Parathyroid adenoma (tissue), 2 donors: ENCODE data around the gene DISC1.
"Not testable (repeated sequence)": the region's sequence is repeated elsewhere in the genome, so short reads cannot be mapped to it uniquely, and the experiment has no call there.

Source experiments
- H2AFZ ChIP-seq: fragments of 300-600 bp; sonication (generic); one replicate; pipeline ENCODE4 v1.7.0; 2017; ENCODE audit warnings: antibody characterized with exemption, mild to moderate bottlenecking
- H3K27ac ChIP-seq: fragments of 300-600 bp; sonication (generic); one replicate; pipeline ENCODE4 v1.7.0; 2017
- H3K27me3 ChIP-seq: fragments of 300-600 bp; sonication (generic); one replicate; pipeline ENCODE4 v1.7.0; 2017; ENCODE audit warnings: low read length; ENCODE audit not compliant: control insufficient read depth, insufficient read depth
- H3K36me3 ChIP-seq: fragments of 300-600 bp; sonication (generic); one replicate; pipeline ENCODE4 v1.7.0; 2017; ENCODE audit warnings: low read length; ENCODE audit not compliant: control insufficient read depth, insufficient read depth
- H3K4me1 ChIP-seq: fragments of 300-600 bp; sonication (generic); one replicate; pipeline ENCODE4 v1.7.0; 2017; ENCODE audit warnings: control low read depth
- H3K4me2 ChIP-seq: fragments of 300-600 bp; sonication (generic); one replicate; pipeline ENCODE4 v1.7.0; 2017; ENCODE audit warnings: low read length
- H3K4me3 ChIP-seq: fragments of 300-600 bp; sonication (generic); one replicate; pipeline ENCODE4 v1.7.0; 2017; ENCODE audit warnings: low read depth, low read length
- H3K79me2 ChIP-seq: fragments of 300-600 bp; sonication (generic); one replicate; pipeline ENCODE4 v1.7.0; 2017; ENCODE audit warnings: control low read depth
- H3K9ac ChIP-seq: fragments of 300-600 bp; sonication (generic); one replicate; pipeline ENCODE4 v1.7.0; 2017; ENCODE audit warnings: mild to moderate bottlenecking
- H3K9me3 ChIP-seq: fragments of 300-600 bp; sonication (generic); one replicate; pipeline ENCODE4 v1.7.0; 2017; ENCODE audit warnings: low read length; ENCODE audit not compliant: control insufficient read depth
- CTCF ChIP-seq: fragments of 300-600 bp; sonication (generic); IDR thresholded peaks from one replicate; pipeline ENCODE4 v1.7.0; 2017; ENCODE audit warnings: antibody characterized with exemption, mild to moderate bottlenecking
- donor health status: primary hyperparathyroidism.

Gene DISC1

DNA sequence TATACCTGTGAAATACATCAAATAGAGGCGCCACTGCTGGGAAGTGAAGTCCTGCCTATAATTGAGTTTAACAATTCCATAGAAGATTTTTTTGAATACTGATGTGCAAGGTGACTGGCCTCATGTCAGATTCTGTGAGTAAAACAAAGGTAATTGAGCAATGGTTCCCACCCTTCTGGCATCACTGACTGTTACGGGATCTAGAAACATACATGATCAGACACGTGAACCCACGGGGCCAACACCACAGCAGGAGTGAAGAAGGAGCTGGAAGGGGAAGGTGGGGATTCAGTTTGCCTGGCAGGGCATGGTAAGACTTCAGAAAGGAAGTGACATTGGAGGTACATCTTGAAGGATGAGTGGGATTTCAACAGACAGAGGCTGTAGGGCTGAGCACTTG, 270.2 kb downstream of the DISC1 start:
- Histone ChIP-seq H3K9me3 (no peaks in the 10 kb centered on the region), H3K79me2 (no peaks in the 10 kb centered on the region), H3K9ac (no peak overlapping the region), H3K27me3 (no peaks in the 10 kb centered on the region), H3K27ac (no peak overlapping the region), H3K4me1 (no peaks in the 10 kb centered on the region), H3K4me3 (no peak overlapping the region), H3K4me2 (no peak overlapping the region), H3K36me3 (no peaks in the 10 kb centered on the region), H2AFZ (no peak overlapping the region)
- no peak for TF ChIP-seq CTCF

DNA sequence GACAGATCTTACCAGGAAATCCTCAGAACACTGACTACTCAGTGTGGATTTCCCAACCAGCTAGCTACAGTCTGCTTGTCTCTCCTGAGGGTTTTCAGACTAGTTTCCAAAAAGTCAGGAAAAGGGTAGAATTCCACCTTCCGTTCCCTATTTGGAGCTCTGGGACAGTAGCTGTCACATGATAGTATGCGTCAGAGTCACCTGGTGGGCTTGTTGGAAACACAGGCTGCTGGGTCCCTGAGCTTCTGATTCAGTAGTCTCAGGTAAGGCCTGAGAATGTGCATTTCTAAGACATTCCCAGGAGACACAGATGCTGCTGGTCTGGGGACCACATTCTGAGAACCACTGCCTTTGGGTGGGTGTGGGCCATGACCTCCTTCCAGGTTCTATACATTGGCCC, 272.5 kb downstream of the DISC1 start:
- Histone ChIP-seq H3K4me2 (no peak overlapping the region), H3K9me3 (no peaks in the 10 kb centered on the region), H3K9ac (no peak overlapping the region), H3K4me1 (no peaks in the 10 kb centered on the region), H3K79me2 (no peaks in the 10 kb centered on the region), H3K27me3 (no peaks in the 10 kb centered on the region), H3K4me3 (no peak overlapping the region), H2AFZ (no peak overlapping the region), H3K27ac (no peak overlapping the region), H3K36me3 (no peaks in the 10 kb centered on the region)
- no peak for TF ChIP-seq CTCF

DNA sequence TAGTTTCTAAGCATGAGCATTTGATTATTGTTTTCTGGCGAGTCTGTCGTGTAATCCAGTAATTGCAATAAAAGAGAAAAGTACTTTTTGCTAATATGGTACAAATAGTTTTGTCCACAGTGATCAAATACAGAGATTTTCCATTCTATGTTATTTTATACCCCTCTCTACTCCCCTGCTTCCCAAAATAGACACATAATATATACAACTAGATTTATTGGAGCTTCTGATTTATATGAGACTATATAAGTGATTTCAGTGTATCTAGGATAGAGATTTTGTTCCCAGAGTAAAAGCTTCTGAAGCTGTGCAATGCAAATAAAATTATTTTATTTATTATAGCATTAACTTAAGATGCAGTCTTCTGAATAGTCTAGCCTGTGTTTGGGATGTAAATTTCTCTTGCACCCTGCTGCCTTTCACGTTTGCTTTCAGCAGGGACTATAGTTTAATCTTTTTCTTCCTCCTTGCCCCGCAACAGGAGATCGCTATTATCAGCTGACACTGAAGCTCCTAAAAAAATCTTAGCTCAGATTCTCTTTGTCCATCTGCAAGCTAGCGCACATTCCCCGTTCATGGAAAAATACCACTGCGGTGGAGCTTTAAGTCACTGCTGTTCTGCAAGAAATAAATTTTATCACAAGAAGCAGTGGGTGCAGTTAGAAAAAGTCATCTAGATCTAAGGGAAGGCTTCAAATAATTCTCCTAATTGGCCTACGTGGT, 273.3 kb downstream of the DISC1 start:
- no peaks in the 10 kb centered on the region for H3K27me3 ChIP-seq
- no peak for TF ChIP-seq CTCF
- no peaks in the 10 kb centered on the region for H3K36me3 ChIP-seq
- H3K4me2 ChIP-seq, result no peak overlapping the region
- H2AFZ ChIP-seq, result no peak overlapping the region
- no peak overlapping the region for H3K27ac ChIP-seq
- no peak overlapping the region for H3K4me3 ChIP-seq
- no peak overlapping the region for H3K9ac ChIP-seq
- no peaks in the 10 kb centered on the region for H3K79me2 ChIP-seq
- no peaks in the 10 kb centered on the region for H3K4me1 ChIP-seq
- no peaks in the 10 kb centered on the region for H3K9me3 ChIP-seq

- H3K79me2 ChIP-seq, result no peaks in the 10 kb centered on the region
- H3K4me1 ChIP-seq, result no peaks in the 10 kb centered on the region
- H3K36me3 ChIP-seq, result no peaks in the 10 kb centered on the region
- no peak overlapping the region for H3K4me3 ChIP-seq
- no peak overlapping the region for H3K27ac ChIP-seq
- no peak overlapping the region for H2AFZ ChIP-seq
- H3K4me2 ChIP-seq, result no peak overlapping the region
- no peak overlapping the region for H3K9ac ChIP-seq
- no peak for TF ChIP-seq CTCF
- no peaks in the 10 kb centered on the region for H3K27me3 ChIP-seq
- H3K9me3 ChIP-seq, result no peaks in the 10 kb centered on the region
Measured at GRCh38 chr1:231903586-231904081, 277.0 kb downstream of the DISC1 start.

- H3K4me3 ChIP-seq, H3K79me2 ChIP-seq, H3K27me3 ChIP-seq, H3K9ac ChIP-seq, H3K4me2 ChIP-seq, H3K36me3 ChIP-seq, H3K4me1 ChIP-seq, H3K9me3 ChIP-seq, H2AFZ ChIP-seq, H3K27ac ChIP-seq: not testable (repeated sequence)
Measured at GRCh38 chr1:231907310-231907709, 280.7 kb downstream of the DISC1 start.
